ENCODE data around the gene SERPINC1.
"Not testable (repeated sequence)": the region's sequence is repeated elsewhere in the genome, so short reads cannot be mapped to it uniquely, and the experiment has no call there.

The SERPINC1 gene

GRCh38 chr1:173917149-173917548 lies at the start of gene SERPINC1:
SERPINC1 (minus strand) TSS chr1:173917327; CDS start chr1:173917259, 68 bp downstream.
- no peak for DNase-seq

DNA sequence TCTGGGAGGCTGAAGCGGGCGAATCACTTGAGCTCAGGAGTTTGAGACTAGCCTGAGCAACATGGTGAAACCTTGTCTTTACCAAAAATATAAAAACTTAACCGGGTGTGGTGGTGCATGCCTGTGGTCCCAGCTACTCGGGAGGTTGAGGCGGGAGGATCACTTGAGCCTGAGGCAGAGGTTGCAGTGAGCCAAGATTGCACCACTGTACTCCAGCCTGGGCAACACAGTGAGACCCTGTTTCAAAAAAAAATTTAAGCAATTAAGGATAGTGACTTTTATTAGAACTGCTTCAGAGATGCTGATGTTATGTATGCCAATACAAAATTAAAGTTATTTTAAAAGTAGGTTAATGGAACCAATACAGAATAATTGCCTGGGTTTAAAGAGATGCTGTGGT lies 48.8 kb upstream of the SERPINC1 start:
- not testable (repeated sequence) for DNase-seq

- DNase-seq: no peak
Measured at GRCh38 chr1:173963477-173963876, 46.4 kb upstream of the SERPINC1 start.

- no peak for DNase-seq
Measured at GRCh38 chr1:173960625-173961024, 43.5 kb upstream of the SERPINC1 start.

- DNase-seq: no peak
Measured at GRCh38 chr1:173954179-173954578, 37.1 kb upstream of the SERPINC1 start.

DNA sequence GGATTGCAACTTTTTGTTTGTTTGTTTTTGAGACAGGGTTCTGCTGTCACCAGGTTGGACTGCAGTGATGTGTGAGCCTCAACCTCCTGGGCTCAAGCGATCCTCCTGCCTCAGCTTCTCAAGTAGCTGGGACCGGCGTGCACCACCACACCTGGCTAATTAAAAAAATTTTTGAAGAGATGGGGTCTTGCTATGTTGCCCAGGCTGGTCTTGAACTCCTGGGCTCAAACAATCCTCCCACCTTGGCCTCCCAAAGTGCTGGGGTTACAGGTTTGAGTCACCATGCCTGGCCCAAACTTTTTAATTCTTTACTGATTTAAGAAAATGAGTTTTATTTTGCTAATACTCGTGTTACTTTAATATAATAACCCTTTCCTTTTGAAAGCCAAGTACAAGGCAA lies 31.5 kb upstream of the SERPINC1 start:
- DNase-seq: no peak

DNA sequence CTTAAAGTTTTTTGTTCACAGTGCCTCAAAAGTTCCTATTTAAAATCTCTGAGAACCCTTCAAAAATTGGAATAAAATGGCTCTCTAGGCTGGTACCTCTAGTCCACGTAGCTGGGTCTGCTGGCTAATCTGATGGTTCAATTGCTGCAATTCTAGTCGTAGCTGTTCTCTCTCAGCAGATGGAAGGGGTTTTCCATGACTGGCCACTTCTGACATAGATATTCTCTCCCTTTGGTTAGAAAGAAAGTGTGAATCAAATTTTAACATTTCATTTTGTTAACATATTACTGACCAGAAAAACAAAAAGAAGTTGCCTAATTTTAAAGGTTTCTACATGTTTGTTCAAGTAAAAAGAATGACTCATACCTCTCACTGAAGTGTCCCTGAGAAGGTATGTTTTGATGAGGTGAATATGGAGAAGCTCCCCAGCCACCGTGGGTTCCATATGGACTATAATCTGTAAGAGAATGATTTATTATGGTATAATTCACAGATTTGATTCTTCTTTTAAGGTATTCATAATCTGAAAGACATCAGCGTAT lies 29.3 kb upstream of the SERPINC1 start:
- DNase-seq: no peak

- no peak for DNase-seq
Measured at GRCh38 chr1:173937062-173937461, 19.9 kb upstream of the SERPINC1 start.

GRCh38 chr1:173934440-173934839 lies 17.3 kb upstream of the SERPINC1 start:
- no peak for DNase-seq

GRCh38 chr1:173930541-173930940 lies 13.4 kb upstream of the SERPINC1 start:
- not testable (repeated sequence) for DNase-seq

- no peak for DNase-seq
Measured at GRCh38 chr1:173925306-173926242, 8.4 kb upstream of the SERPINC1 start.

DNA sequence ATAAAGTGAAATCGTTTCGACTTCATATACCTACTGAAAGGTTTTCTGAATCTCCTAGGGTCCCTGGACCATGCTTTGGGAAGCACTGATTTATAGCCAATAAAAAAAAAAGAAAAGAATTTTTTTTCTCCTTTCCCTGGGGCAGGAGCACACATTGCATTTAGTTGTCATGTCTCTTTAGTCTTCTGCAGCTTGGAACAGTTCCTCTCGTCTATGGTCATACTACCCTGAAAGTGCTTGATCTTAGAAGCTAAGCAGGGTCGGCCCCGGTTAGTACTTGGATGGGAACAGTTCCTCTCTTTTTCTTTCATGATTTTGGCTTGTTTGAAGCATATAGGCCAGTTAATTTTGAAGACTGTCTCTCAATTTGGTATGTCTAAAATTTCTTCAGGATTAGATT lies 3.7 kb upstream of the SERPINC1 start:
- no peak for DNase-seq

DNA sequence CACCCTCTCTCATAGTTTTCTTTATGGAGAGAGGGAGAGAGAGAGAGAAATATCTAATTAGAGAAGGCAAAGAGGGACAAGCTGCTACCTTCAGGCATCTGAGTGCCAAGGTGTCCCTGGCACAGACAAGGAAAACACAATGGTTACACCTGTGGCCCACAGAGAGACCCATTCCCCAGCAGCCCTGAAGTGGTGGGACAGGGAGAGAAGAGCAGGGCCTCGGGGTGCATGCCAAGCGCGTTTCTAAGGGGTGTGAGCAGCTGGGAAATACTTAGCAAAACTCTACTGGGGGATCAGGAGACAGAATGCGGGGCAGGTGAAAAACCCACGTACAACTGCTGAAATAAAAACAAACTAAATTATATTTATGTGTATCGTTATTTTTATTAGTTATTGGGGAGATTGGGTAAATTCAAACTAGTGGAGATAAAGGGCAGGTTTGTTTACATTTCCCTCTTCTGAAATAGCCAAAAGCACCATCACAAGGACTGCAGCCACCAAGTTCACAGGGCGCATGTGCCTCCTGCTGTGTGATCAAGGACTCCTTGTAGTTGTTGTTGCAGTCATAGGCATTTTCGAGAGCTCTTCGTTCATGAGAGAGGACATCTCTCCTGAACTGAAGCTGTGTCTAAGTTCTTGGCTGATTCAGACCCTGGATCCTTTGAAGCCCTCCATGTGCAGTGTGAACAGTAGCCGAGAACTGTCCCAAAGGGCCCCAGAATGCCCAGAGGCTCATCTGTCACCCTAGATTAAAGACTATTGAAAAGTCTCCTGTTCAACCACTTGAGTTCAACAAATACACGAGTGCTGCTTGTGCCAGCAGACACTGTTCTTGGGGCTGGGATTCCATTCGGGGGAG lies 737 bp upstream of the SERPINC1 start:
- DNase-seq: no peak

DNA sequence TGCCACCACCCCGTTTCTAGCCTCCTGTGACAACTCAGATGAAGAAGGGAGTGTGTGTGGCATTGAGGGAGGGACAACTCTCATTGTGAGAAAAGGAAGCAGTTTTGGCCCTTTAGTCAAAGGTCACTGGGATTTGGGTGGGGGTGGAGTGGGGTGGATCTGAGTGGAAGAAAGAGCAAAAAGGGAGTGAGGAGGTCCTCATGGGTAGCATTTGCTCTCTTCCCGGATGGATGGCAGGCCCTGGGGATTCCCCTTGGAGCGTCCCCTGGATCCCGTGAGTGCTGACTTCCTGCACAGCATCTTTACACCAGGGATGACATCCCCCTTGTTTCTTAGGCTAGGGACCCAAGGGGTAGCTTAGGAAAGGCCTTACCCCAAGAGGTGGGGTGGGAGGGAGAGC lies 460 bp downstream of the SERPINC1 start:
- DNase-seq: no peak

DNA sequence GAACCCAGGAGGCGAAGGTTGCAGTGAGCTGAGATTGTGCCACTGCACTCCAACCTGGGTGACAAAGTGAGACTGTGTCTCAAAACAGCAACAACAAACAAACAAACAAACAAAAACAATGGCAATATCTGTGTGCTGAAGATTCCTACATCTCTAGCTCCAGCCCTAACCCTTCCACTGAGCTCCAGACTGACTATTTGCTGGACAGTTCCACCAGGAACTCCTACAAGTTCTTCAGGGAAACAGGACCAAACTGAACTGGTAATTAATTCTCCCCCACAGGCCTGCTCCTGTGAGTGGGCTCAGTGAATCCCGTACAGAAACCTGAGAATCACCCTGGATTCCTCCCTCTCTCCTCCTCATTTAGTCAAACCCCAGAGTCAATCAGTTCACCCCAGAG lies 1.5 kb downstream of the SERPINC1 start:
- no peak for DNase-seq

- DNase-seq: peak; percentile 6
Measured at GRCh38 chr1:173914366-173914871, 2.7 kb downstream of the SERPINC1 start.

DNA sequence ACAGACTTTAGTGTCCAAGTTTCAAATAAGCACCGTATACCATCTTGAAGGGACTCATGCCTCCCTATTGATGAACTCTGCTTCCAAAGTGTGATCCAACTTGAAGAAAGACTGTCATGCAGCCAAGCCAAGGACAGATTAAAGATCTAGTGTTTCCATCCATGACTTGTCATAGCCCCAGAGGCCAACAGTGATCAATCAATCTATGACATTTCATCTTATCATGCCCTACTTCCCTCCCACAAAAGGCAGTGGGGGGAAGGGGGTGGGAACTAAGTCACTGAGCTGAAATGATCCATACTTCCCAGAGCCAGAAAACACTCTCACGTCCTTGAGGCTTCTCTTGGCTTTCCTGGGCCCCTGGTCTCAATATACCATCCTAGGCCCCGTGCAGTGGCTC lies 4.0 kb downstream of the SERPINC1 start:
- DNase-seq: no peak

- DNase-seq: no peak
Measured at GRCh38 chr1:173903827-173904531, 13.1 kb downstream of the SERPINC1 start.

DNA sequence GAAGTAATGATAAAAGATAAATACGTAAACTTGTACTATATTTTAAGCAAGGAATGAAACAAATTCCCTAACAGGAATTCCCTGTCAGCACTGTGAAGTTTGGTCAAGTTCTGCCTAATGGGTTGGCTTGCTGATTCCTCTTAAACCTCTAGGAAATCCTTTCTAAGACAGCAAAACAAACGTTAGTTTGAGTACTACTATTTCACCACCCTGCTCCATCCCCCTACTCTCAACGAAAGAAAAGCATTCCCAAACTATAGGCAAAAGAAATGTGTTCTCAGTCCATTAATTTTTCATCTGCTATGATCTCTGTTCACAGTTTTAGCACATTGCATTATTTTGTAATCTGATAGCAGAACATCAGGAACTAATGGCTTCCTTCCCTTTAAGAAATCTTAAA lies 16.1 kb downstream of the SERPINC1 start:
- no peak for DNase-seq

DNA sequence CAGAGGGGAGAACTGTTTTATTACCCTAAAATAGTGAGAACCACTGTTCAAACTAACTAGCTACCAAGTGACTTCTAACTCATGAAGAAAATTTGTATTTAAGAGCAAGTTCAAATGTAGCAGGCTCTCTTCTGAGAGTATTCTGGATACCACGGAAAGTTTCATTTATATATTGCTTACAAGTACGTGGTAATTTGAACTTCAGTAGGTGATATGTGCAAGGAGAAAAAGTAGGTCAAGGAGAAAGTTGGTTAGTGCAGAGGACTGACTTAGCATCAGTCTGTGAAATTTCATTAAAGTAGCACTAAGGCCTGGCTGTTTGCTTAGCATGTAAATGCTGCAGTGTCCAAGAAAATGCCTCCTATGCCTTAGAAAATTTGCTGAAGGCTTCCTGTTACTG lies 16.7 kb downstream of the SERPINC1 start:
- no peak for DNase-seq

GRCh38 chr1:173894189-173894588 lies 22.9 kb downstream of the SERPINC1 start:
- no peak for DNase-seq

DNA sequence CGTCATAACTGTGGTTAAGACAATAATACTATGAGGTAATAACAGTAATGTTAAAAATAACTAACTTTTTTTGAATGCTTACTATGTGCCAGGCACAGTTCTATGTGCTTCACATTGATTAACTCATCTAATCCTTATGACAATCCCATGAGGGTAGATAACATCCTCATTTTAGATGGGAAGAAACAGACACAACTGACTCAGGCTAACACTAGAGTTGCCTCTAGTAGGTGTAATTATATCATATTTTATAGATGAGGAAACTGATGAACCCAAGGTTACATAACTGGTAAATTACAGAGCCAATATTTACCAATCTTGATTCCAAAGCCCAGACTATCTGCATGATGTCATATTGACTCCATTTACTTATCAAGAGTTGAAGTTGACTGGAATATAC lies 23.5 kb downstream of the SERPINC1 start:
- DNase-seq: no peak

- no peak for DNase-seq
Measured at GRCh38 chr1:173889885-173890284, 27.2 kb downstream of the SERPINC1 start.
